Kidney (tissue), 14 donors: Measurements from ENCODE around the gene OSBPL2. TPM values are rescaled to one million over a fixed set of nuclear protein-coding genes. Genes with fewer than 3 reads are reported as not detected.

ENCODE experiments used
- DNase-seq, 5 donors: peaks; one replicate each; pipeline ENCODE4 v3.0.0-alpha.2; 2013 to 2020
- FAIRE-seq: peaks from 2 replicates; lab custom pipeline; 2012; peaks lifted over from hg19 to GRCh38; lab: Jason Lieb, UNC
- H3K27ac ChIP-seq, 2 donors: one replicate each; pipeline ENCODE4 v1.7.0; 2013; ENCODE audit warnings: low read depth in 2 of 2, low read length in 2 of 2, inconsistent platforms in 1 of 2
- H3K27me3 ChIP-seq: one replicate; pipeline ENCODE4 v1.7.1; 2013; ENCODE audit warnings: low read length, inconsistent platforms; ENCODE audit not compliant: control insufficient read depth, insufficient read depth
- H3K36me3 ChIP-seq, 3 donors: one replicate each; pipeline versions ENCODE4 v1.7.0 to v1.7.1; 2013; ENCODE audit warnings: low read length in 3 of 3, control low read depth in 1 of 3, inconsistent platforms in 1 of 3; ENCODE audit not compliant: insufficient read depth in 3 of 3, control insufficient read depth in 2 of 3
- H3K4me1 ChIP-seq, 3 donors: one replicate each; pipeline versions ENCODE4 v1.7.0 to v1.7.1; 2013; ENCODE audit warnings: low read length in 3 of 3, inconsistent platforms in 1 of 3, low read depth in 1 of 3; ENCODE audit not compliant: control insufficient read depth in 2 of 3, insufficient read depth in 2 of 3
- H3K4me3 ChIP-seq, 3 donors: one replicate each; pipeline versions ENCODE4 v1.7.0 to v1.8.1; 2013; ENCODE audit warnings: low read length in 3 of 3, control low read depth in 1 of 3, inconsistent platforms in 1 of 3
- H3K9ac ChIP-seq, 3 donors: one replicate each; pipeline versions ENCODE4 v1.7.0 to v1.7.1; 2013; ENCODE audit warnings: low read length in 3 of 3, control low read depth in 1 of 3, inconsistent platforms in 1 of 3
- H3K9me3 ChIP-seq, 3 donors: one replicate each; pipeline versions ENCODE4 v1.7.0 to v1.7.1; 2013; ENCODE audit warnings: low read length in 3 of 3, control low read depth in 1 of 3, inconsistent platforms in 1 of 3; ENCODE audit not compliant: control insufficient read depth in 2 of 3, insufficient read depth in 1 of 3
- intact Hi-C: fragments of 100-400 bp; cut with DNase I; formaldehyde crosslinking; loops from one replicate; pipeline ENCODE4 v1.11.1; 2022
- polyA plus RNA-seq: library from polyadenylated mRNA; stranded (reverse); fragments of 350-450 nt; fragmentation: Illumina TruSeq; extraction: RNeasy Lipid Tissue Mini Kit (QIAGEN cat#74804); gene quantifications from one replicate; pipeline ENCODE4 v1.2.3, GENCODE V29; 2014; ENCODE audit warnings: low read depth, low replicate concordance; ENCODE audit not compliant: insufficient read depth
- total RNA-seq: library from RNA; stranded (reverse); fragmentation: NEBNext Ultra II Directional; extraction: Animal tissue kit (Norgen Biotek cat#: 25700); gene quantifications from one replicate; pipeline ENCODE4 v1.2.1, GENCODE V29; 2021
- TF ChIP-seq, protein P1 (sequence below): IDR thresholded peaks from 3 replicates; pipeline ENCODE4 v1.5.1; 2012; ENCODE audit warnings: mild to moderate bottlenecking, moderate library complexity, borderline replicate concordance; ENCODE audit not compliant: insufficient read depth; ENCODE audit errors: extremely low read depth
- donor health status: control.
- donor health status: control.
- donor health status: control.
- donor health status: control.
- donor health status: control.
- donor health status: DM: yes; HTN: yes; CAD: no.
- donor health status: Normal renal cell carcinoma (clear cell type).

Gene OSBPL2
- total and polyA plus RNA-seq, 2 donors from 2014 or later: 20.4 to 57.1 TPM

DNA sequence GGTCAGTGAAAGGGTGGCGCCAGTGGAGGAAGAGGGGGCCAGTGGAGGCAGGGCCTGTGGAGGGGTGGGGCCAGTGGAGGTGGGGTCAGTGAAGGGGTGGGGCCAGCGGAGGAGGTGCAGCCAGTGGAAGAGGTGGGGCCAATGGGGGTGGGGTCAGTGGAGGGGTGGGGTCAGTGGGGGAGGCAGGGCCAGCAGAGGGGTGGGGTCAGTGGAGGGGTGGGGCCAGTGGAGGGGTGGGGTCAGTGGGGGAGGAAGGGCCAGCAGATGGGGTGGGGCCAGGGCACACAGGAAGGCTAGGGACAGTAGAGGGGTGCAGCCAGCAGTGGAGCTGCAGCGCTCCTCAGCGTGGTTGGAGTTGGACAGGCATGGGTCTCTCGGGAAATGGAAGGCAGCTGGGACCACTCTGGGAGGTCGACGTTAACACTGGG, 83.2 kb downstream of the OSBPL2 start:
- no peaks in the 10 kb centered on the region for H3K9me3 ChIP-seq
- no peak for FAIRE-seq
- no peak overlapping the region for H3K9ac ChIP-seq
- no peak overlapping the region for H3K4me3 ChIP-seq
- H3K36me3 ChIP-seq: peaks cover 0 to 32% (median 12%) of the 10 kb centered on the region in 3 donors
- DNase-seq: no peak
- intact Hi-C loops: no loop called here
- H3K4me1 ChIP-seq: no peaks in the 10 kb centered on the region
- TF ChIP-seq, protein P1, sequence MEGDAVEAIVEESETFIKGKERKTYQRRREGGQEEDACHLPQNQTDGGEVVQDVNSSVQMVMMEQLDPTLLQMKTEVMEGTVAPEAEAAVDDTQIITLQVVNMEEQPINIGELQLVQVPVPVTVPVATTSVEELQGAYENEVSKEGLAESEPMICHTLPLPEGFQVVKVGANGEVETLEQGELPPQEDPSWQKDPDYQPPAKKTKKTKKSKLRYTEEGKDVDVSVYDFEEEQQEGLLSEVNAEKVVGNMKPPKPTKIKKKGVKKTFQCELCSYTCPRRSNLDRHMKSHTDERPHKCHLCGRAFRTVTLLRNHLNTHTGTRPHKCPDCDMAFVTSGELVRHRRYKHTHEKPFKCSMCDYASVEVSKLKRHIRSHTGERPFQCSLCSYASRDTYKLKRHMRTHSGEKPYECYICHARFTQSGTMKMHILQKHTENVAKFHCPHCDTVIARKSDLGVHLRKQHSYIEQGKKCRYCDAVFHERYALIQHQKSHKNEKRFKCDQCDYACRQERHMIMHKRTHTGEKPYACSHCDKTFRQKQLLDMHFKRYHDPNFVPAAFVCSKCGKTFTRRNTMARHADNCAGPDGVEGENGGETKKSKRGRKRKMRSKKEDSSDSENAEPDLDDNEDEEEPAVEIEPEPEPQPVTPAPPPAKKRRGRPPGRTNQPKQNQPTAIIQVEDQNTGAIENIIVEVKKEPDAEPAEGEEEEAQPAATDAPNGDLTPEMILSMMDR: no peak
- H3K27me3 ChIP-seq: no peaks in the 10 kb centered on the region
- H3K27ac ChIP-seq: no peak overlapping the region

DNA sequence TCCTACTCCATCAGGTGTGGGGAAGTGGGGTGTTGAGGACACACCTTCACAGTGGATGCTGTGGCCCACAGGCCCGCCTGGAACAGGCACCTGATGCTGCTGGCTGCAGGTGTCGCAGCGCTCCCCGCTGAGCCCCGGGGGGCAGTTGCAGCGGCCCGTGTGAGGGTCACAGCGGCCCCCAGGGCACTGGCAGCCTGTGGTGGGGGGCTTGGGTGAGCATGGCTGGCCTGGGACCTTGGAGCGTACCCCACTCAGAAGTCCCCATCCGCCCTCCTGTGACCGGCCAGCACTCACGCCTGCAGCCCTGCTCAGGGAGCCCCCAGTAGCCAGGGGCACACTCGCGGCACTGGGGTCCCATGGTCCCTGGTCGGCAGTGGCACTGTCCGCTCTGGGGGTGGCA, 83.7 kb downstream of the OSBPL2 start:
- Histone ChIP-seq H3K27ac (no peak overlapping the region), H3K9ac (no peak overlapping the region), H3K27me3 (no peaks in the 10 kb centered on the region), H3K9me3 (no peaks in the 10 kb centered on the region), H3K4me3 (no peak overlapping the region), H3K4me1 (no peaks in the 10 kb centered on the region), H3K36me3 (peaks cover 0 to 32% (median 12%) of the 10 kb centered on the region in 3 donors)
- no peak for DNase-seq
- FAIRE-seq: no peak
- intact Hi-C loops: no loop called here
- TF ChIP-seq, protein P1: no peak

DNA sequence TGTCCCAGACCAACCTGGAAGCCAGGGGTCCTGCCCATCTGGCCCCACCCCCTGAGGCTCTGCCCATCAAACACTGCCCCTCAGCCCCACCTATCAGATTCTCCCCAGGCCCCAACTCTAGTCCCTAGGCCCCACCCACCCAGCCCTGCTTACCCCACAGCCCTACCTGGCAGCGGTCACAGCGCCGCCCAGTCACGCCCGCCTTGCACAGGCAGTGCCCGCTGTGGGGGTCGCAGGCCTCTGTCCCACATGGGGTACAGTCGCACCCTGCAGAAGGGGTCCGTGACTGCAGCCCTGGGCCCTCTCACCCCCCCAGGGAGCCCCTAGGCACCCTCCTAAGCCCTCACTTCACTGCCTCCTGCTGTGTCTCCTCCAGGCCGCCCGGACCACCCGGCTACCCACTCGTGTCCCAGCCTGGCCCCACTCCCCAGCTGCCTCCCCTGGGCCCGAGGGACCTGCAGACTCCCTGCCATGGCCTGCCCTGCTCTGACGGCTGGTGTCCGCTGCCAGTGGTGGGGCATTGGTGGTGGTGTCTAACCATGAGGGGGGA, 84.2 kb downstream of the OSBPL2 start:
- FAIRE-seq: no peak
- H3K36me3 ChIP-seq: peaks cover 0 to 30% (median 14%) of the 10 kb centered on the region in 3 donors

More for the DNA sequence above, 84.2 kb downstream of the OSBPL2 start:
- Histone ChIP-seq H3K9ac (no peak overlapping the region), H3K27me3 (no peaks in the 10 kb centered on the region), H3K4me1 (no peaks in the 10 kb centered on the region), H3K27ac (no peak overlapping the region), H3K4me3 (no peak overlapping the region), H3K9me3 (no peaks in the 10 kb centered on the region)
- intact Hi-C loops: no loop called here
- DNase-seq: no peak
- TF ChIP-seq, protein P1: no peak
